GM12878 (cell line): ENCODE measurements around the gene SGCD. TPM values are rescaled to one million over a fixed set of nuclear protein-coding genes. Genes with fewer than 3 reads are reported as not detected.

Experiments used
- ATAC-seq: fragments of 200-7000 bp; cut with Tn5 transposase; 3 replicates; pipeline ENCODE4 v1.9.1; 2020; ENCODE audit warnings: mild to moderate bottlenecking, moderate library complexity
- BruUV-seq: library from RNA; stranded (reverse); fragments of 400-500 nt; replicated peaks from 2 replicates; lab custom pipeline; 2021; lab: Mats Ljungman, UMichigan
- CTCF ChIA-PET: fragments of 300-600 bp; sonication (Branson Sonifier 250); formaldehyde crosslinking; extraction: SDS; loops from one replicate; lab custom pipeline; 2021; ENCODE audit warnings: inconsistent platforms; lab: Yijun Ruan, JAX
- POLR2A ChIA-PET: fragments of 350-600 bp; formaldehyde crosslinking; extraction: SDS; loops from one replicate; lab custom pipeline; 2021; ENCODE audit warnings: inconsistent platforms; lab: Charles Lee
- RAD21 ChIA-PET: fragments of 300-600 bp; sonication (Branson Sonifier 250); formaldehyde crosslinking; loops from one replicate; lab custom pipeline; 2023; ENCODE audit warnings: antibody characterized with exemption; ENCODE audit not compliant: unreplicated experiment; lab: Charles Lee
- SMC1A ChIA-PET: fragments of 300-600 bp; sonication (Branson Sonifier 250); formaldehyde crosslinking; loops from one replicate; lab custom pipeline; 2023; ENCODE audit not compliant: unreplicated experiment, uncharacterized antibody; lab: Charles Lee
- DNase-seq: peaks from one replicate; pipeline ENCODE4 v3.0.0-alpha.2; 2011; ENCODE audit warnings: low read depth, low spot score
- FAIRE-seq: peaks from 3 replicates; lab custom pipeline; 2011; peaks lifted over from hg19 to GRCh38; lab: Jason Lieb, UNC
- H2AFZ ChIP-seq: 2 replicates; pipeline ENCODE4 v1.6.0; 2011; ENCODE audit warnings: low read depth, low read length, control low read depth; ENCODE audit not compliant: control insufficient read depth
- H3K27ac ChIP-seq: 2 replicates; pipeline ENCODE4 v1.5.1; 2011; ENCODE audit warnings: control low read depth; ENCODE audit not compliant: control insufficient read depth, insufficient read depth
- H3K27me3 ChIP-seq, 2 experiments: replicated peaks in 1 of 2; 2 replicates each; pipeline versions ENCODE4 v1.6.0 to v1.6.1; 2011; ENCODE audit warnings: low read length in 1 of 2; ENCODE audit not compliant: control insufficient read depth in 2 of 2, insufficient read depth in 2 of 2
- H3K36me3 ChIP-seq, 2 experiments: 2 replicates each; pipeline ENCODE4 v1.5.1; 2011; ENCODE audit warnings: low read length in 1 of 2; ENCODE audit not compliant: control insufficient read depth in 2 of 2, insufficient read depth in 2 of 2
- H3K4me1 ChIP-seq: 2 replicates; pipeline ENCODE4 v1.6.1; 2011; ENCODE audit warnings: mild to moderate bottlenecking, low read length, moderate library complexity, mixed read lengths; ENCODE audit not compliant: control insufficient read depth, insufficient read depth
- H3K4me2 ChIP-seq: 2 replicates; pipeline ENCODE4 v1.6.0; 2011; ENCODE audit warnings: control low read depth; ENCODE audit not compliant: control insufficient read depth, insufficient read depth
- H3K4me3 ChIP-seq: fragments of 200-600 bp; sonication (generic); 2 replicates; pipeline ENCODE4 v1.5.1; 2016
- H3K79me2 ChIP-seq: 2 replicates; pipeline ENCODE4 v1.6.0; 2011; ENCODE audit warnings: low read length; ENCODE audit not compliant: control insufficient read depth, insufficient read depth
- H3K9ac ChIP-seq: 2 replicates; pipeline ENCODE4 v1.8.0; 2011; ENCODE audit warnings: low read length, control low read depth, mixed read lengths; ENCODE audit not compliant: control insufficient read depth, insufficient read depth
- H3K9me3 ChIP-seq: replicated peaks from 3 replicates; pipeline ENCODE4 v1.5.1; 2011; ENCODE audit warnings: mild to moderate bottlenecking, low read length; ENCODE audit not compliant: control insufficient read depth, insufficient read depth
- H4K20me1 ChIP-seq: 2 replicates; pipeline ENCODE4 v1.6.0; 2011; ENCODE audit not compliant: control insufficient read depth, insufficient read depth
- ATF2 ChIP-seq: IDR thresholded peaks from 2 replicates; pipeline ENCODE4 v1.6.1; 2012; ENCODE audit warnings: low read length, inconsistent platforms
- KDM1A ChIP-seq: fragments of 200-600 bp; sonication (generic); IDR thresholded peaks from 2 replicates; pipeline ENCODE4 v1.6.1; 2016; ENCODE audit warnings: borderline replicate concordance
- POU2F2 ChIP-seq: IDR thresholded peaks from 3 replicates; pipeline ENCODE4 v1.6.1; 2011; ENCODE audit warnings: low read depth, mild to moderate bottlenecking, low read length, borderline replicate concordance
- RUNX3 ChIP-seq: IDR thresholded peaks from 2 replicates; pipeline ENCODE4 v1.6.1; 2012; ENCODE audit warnings: low read length, inconsistent platforms
- SRF ChIP-seq, 2 experiments: IDR thresholded peaks; 2 replicates each; pipeline ENCODE4 v1.6.1; 2011; ENCODE audit warnings: low read depth in 2 of 2, low read length in 2 of 2, mild to moderate bottlenecking in 1 of 2, moderate library complexity in 1 of 2
- SUPT20H ChIP-seq: IDR thresholded peaks from 2 replicates; pipeline ENCODE4 v1.6.1; 2011; ENCODE audit warnings: low read depth, mild to moderate bottlenecking, low read length, moderate library complexity, borderline replicate concordance; ENCODE audit not compliant: control insufficient read depth
- TAF1 ChIP-seq: IDR thresholded peaks from 2 replicates; pipeline ENCODE4 v1.6.1; 2011; ENCODE audit warnings: mild to moderate bottlenecking, low read depth, low read length, borderline replicate concordance
- ZNF24 ChIP-seq: fragments of 450-650 bp; IDR thresholded peaks from 2 replicates; pipeline ENCODE4 v1.6.1; 2017; ENCODE audit warnings: antibody characterized with exemption, mild to moderate bottlenecking
- ZNF274 ChIP-seq: IDR thresholded peaks from one replicate; pipeline ENCODE4 v1.8.0; 2011; ENCODE audit not compliant: insufficient read length, insufficient read depth
- ZNF592 ChIP-seq: fragments of 450-650 bp; IDR thresholded peaks from 2 replicates; pipeline ENCODE4 v1.6.1; 2017; ENCODE audit warnings: mild to moderate bottlenecking, moderate library complexity
- WGBS: methylation state at CpG from one replicate; pipeline ENCODE4 v1.1.6; 2016; ENCODE audit warnings: low lambda C conversion rate; ENCODE audit not compliant: insufficient replicate concordance, insufficient coverage; ENCODE audit errors: missing lambda C conversion rate; 5-methylcytosine and 5-hydroxymethylcytosine counted together
- in situ Hi-C: fragments of 300-500 bp; cut with MboI; formaldehyde crosslinking; loops from 9 replicates; pipeline ENCODE4 v1.14.3; 2018; ENCODE audit warnings: mixed read lengths
- intact Hi-C: fragments of 100-400 bp; cut with micrococcal nuclease; formaldehyde crosslinking; loops from one replicate; pipeline ENCODE4 v1.14.2; 2022; ENCODE audit not compliant: unreplicated experiment
- polyA plus RNA-seq, 11 experiments: library from polyadenylated mRNA; depleted of rRNA in 4 of 11; unstranded in 6 of 11; stranded (reverse) in 5 of 11; fragments of >200 nt; fragmentation: Nextera tagmentation in 4 of 11; fragmentation: Illumina TruSeq in 1 of 11; extraction: Ambion mirVana in 4 of 11; extraction: Trizol in 1 of 11; gene quantifications; 1 replicate in 1 of 11; 2 replicates in 10 of 11; pipeline versions ENCODE4 v1.2.1 to v1.2.3, GENCODE V29; 2011 to 2016; ENCODE audit warnings: inconsistent platforms in 2 of 11, missing spikeins in 2 of 11, low read depth in 1 of 11
- total RNA-seq, 4 experiments: library from RNA; depleted of rRNA in 3 of 4; stranded (reverse); fragments of >200 nt in 3 of 4; fragmentation: Illumina TruSeq in 1 of 4; extraction: Trizol in 1 of 4; gene quantifications; 2 replicates each; pipeline versions ENCODE4 v1.2.1 to v1.2.3, GENCODE V29; 2013 to 2021

SGCD gene
- total and polyA plus RNA-seq, 10 of the 15 experiments (the other 5 are each of a cell fraction or from before 2014, with no cell fraction given): 0.06 TPM; not detected in 9

DNA sequence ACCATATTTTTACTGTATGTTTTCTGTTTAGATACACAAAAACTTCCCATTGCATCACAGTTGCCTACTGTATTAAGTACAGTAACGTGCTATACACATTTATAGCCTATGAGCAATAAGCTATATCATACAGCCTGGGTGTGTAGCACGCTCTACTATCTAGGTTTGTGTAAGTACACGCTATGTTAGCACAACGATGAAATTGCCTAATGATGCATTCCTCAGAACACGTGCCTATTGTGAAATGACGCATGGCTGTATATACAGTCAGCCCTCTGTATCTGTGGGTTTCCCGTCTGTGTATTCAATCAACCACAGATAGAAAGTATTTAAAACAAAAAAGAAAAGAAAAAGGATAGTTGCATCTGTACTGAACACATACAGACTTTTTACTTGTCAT, 64.2 kb downstream of the SGCD start:
- ChIA-PET SMC1A (no interaction called here), POLR2A (no interaction called here), RAD21 (no interaction called here), CTCF (interaction anchor here (0.9 to 1.2 kb wide), 3 partner anchors 8 to 15 kb away, joined by 3 read pairs; no protein-coding TSS in a partner anchor)
- FAIRE-seq: no peak
- Histone ChIP-seq H4K20me1 (no peaks in the 10 kb centered on the region), H3K36me3 (no peaks in the 10 kb centered on the region), H3K27ac (no peak overlapping the region), H3K79me2 (no peaks in the 10 kb centered on the region), H3K27me3 (no peaks in the 10 kb centered on the region), H2AFZ (no peak overlapping the region), H3K9ac (no peak overlapping the region), H3K4me1 (no peaks in the 10 kb centered on the region), H3K4me2 (no peak overlapping the region), H3K4me3 (no peak overlapping the region), H3K9me3 (no peaks in the 10 kb centered on the region)
- in situ Hi-C loops: no loop called here
- ATAC-seq: no peak
- DNase-seq: no peak
- BruUV-seq: no TSS peak
- 47% methylated on average over 7 of the region's 7 CpGs for WGBS
- no peak for TF ChIP-seq ZNF24
- no peak for TF ChIP-seq TAF1
- TF ChIP-seq SRF (IDR thresholded peaks at IDR 0.05; ENCODE audit: low read depth in 2 of 2, low read length in 2 of 2): no peak
- no peak for TF ChIP-seq ATF2
- TF ChIP-seq ZNF274: no peak
- no peak for TF ChIP-seq POU2F2
- no peak for TF ChIP-seq ZNF592
- TF ChIP-seq KDM1A: no peak
- no peak for TF ChIP-seq SUPT20H
- no peak for TF ChIP-seq RUNX3
- intact Hi-C loops: no loop called here
